Stimulated activated CD4-positive, alpha-beta T cell treated with anti-CD3 and anti-CD28 coated beads, Interleukin-4, amount 100 ng/mL, for 4 hours (primary cell): ENCODE results near the gene CYYR1.

Experiments used
- DNase-seq, 2 experiments: peaks; one replicate each; pipeline ENCODE4 v3.0.0-alpha.2; 2020

The CYYR1 gene

GRCh38 chr21:26550326-26550725 lies 22.8 kb downstream of the CYYR1 start:
- DNase-seq = no peak

- DNase-seq = no peak
Measured at GRCh38 chr21:26546446-26547097, 26.5 kb downstream of the CYYR1 start.

GRCh38 chr21:26544201-26544775 lies 28.8 kb downstream of the CYYR1 start:
- no peak for DNase-seq

- no peak for DNase-seq
Measured at GRCh38 chr21:26540651-26541050, 32.4 kb downstream of the CYYR1 start.

- DNase-seq = no peak
Measured at GRCh38 chr21:26539566-26539965, 33.5 kb downstream of the CYYR1 start.

GRCh38 chr21:26534517-26534916 lies 38.6 kb downstream of the CYYR1 start:
- no peak for DNase-seq

- DNase-seq = no peak
Measured at GRCh38 chr21:26532208-26532607, 40.9 kb downstream of the CYYR1 start.

- no peak for DNase-seq
Measured at GRCh38 chr21:26529526-26529925, 43.6 kb downstream of the CYYR1 start.

GRCh38 chr21:26528882-26529281 lies 44.2 kb downstream of the CYYR1 start:
- DNase-seq = no peak

- DNase-seq = no peak
Measured at GRCh38 chr21:26522704-26523103, 50.4 kb downstream of the CYYR1 start.

GRCh38 chr21:26519142-26519541 lies 53.9 kb downstream of the CYYR1 start:
- no peak for DNase-seq

GRCh38 chr21:26515257-26515656 lies 57.8 kb downstream of the CYYR1 start:
- DNase-seq = no peak

- DNase-seq = no peak
Measured at GRCh38 chr21:26513212-26513611, 59.9 kb downstream of the CYYR1 start.

GRCh38 chr21:26512664-26513063 lies 60.4 kb downstream of the CYYR1 start:
- no peak for DNase-seq

- DNase-seq = no peak
Measured at GRCh38 chr21:26508903-26509302, 64.2 kb downstream of the CYYR1 start.

- DNase-seq = no peak
Measured at GRCh38 chr21:26506956-26507355, 66.1 kb downstream of the CYYR1 start.

GRCh38 chr21:26505211-26505610 lies 67.9 kb downstream of the CYYR1 start:
- DNase-seq = no peak

- no peak for DNase-seq
Measured at GRCh38 chr21:26503414-26503813, 69.7 kb downstream of the CYYR1 start.

- no peak for DNase-seq
Measured at GRCh38 chr21:26501495-26502021, 71.5 kb downstream of the CYYR1 start.

GRCh38 chr21:26499495-26499894 lies 73.6 kb downstream of the CYYR1 start:
- no peak for DNase-seq

GRCh38 chr21:26495283-26495849 lies 77.7 kb downstream of the CYYR1 start:
- no peak for DNase-seq

- no peak for DNase-seq
Measured at GRCh38 chr21:26491663-26492062, 81.4 kb downstream of the CYYR1 start.

GRCh38 chr21:26490771-26491170 lies 82.3 kb downstream of the CYYR1 start:
- DNase-seq = no peak

- DNase-seq = no peak
Measured at GRCh38 chr21:26489781-26490180, 83.3 kb downstream of the CYYR1 start.
